GM10248 (cell line): ENCODE data around the gene NUFIP1.

Experiments
- CTCF ChIA-PET: fragments of 300-600 bp; sonication (Branson Sonifier 250); formaldehyde crosslinking; extraction: SDS; loops from one replicate; lab custom pipeline; 2021; ENCODE audit warnings: antibody characterized with exemption; lab: Yijun Ruan, JAX
- POLR2A ChIA-PET: fragments of 350-650 bp; sonication (Branson Sonifier 250); formaldehyde crosslinking; extraction: SDS; loops from one replicate; lab custom pipeline; 2020; ENCODE audit warnings: antibody characterized with exemption; lab: Yijun Ruan, JAX
- DNase-seq: peaks from one replicate; pipeline ENCODE4 v3.0.0; 2012; ENCODE audit errors: extremely low spot score
- TF ChIP-seq, protein P1 (sequence below): IDR thresholded peaks from 2 replicates; pipeline ENCODE4 v1.5.1; 2012; ENCODE audit warnings: mild to moderate bottlenecking, low read depth; ENCODE audit errors: extremely low read depth, missing control alignments, control extremely low read depth

Gene NUFIP1

DNA sequence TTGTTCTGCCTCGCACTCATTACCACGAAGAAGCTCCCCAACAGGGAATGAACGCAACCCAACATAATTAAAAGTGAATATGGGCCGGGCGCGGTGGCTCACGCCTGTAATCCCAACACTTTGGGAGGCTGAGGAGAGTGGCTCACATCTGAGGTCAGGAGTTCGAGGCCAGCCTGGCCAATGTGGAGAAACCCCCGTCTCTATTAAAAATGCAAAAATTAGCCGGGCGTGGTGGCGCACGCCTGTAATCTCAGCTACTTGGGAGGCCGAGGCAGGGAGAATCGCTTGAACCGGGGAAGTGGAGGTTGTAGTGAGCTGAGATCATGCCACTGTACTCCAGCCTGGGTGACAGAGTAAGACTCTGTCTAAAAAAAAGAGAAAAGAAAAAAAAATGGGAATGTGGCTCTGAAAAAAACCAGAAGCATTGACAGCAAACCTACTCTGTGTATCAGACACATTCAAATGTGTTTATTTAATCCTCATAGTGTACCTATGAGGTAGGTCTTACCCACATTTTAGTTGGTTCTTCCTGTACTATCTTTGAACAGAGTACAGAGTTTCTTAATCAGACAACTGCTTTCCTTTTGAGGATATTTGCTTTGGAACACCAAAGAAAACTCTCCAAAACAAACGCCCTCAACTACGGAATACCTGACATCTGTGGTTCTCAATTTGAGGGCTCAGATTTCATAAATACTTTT, 70.0 kb downstream of the NUFIP1 start:
- TF ChIP-seq, protein P1, sequence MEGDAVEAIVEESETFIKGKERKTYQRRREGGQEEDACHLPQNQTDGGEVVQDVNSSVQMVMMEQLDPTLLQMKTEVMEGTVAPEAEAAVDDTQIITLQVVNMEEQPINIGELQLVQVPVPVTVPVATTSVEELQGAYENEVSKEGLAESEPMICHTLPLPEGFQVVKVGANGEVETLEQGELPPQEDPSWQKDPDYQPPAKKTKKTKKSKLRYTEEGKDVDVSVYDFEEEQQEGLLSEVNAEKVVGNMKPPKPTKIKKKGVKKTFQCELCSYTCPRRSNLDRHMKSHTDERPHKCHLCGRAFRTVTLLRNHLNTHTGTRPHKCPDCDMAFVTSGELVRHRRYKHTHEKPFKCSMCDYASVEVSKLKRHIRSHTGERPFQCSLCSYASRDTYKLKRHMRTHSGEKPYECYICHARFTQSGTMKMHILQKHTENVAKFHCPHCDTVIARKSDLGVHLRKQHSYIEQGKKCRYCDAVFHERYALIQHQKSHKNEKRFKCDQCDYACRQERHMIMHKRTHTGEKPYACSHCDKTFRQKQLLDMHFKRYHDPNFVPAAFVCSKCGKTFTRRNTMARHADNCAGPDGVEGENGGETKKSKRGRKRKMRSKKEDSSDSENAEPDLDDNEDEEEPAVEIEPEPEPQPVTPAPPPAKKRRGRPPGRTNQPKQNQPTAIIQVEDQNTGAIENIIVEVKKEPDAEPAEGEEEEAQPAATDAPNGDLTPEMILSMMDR: no peak
- ChIA-PET POLR2A (no interaction called here), CTCF (interaction anchor here (0.8 to 2.4 kb wide), 13 partner anchors 9 to 436 kb away, joined by 3 to 19 read pairs (median 4); partner anchors contain the start of gene TSC22D1)
- DNase-seq: no peak

DNA sequence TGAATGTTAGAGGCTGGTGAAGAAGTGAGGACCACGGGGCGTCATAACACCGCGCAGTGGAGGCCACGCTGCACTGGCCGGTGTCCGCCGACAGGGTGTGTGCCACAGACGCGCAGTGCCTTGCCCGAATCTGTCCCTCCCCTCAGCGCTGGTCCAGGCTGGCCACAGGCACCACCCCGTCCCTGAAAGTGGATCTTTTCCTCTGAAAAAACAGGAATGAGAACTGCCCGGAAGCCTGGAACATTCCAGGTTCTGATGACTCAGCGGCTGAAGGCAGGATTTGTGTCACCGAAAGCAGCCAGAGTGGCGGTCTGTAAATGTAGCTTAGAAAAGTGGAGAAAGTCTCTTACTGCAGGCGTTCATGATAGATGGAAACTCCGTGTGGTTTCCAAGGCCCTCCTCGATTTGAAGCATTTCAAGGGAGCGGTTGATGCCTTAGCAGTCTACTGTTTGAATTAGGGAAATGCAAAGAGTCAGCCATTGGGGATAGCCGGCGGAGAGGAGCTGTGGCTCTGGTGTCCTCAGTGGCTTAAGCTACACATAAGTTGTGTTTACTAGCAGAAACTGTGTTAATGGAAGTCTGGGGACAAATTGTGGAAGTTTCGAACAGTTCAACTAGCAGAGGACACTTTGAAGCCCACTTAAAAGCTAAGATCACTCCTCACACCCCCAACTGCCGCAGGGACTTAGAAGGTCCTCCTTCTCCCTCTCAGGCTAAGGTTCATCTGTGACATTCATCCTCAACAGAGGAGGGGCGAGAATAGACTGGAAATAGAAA, 70.8 kb downstream of the NUFIP1 start:
- CTCF ChIA-PET: interaction anchor here (0.8 to 2.4 kb wide), 13 partner anchors 10 to 435 kb away, joined by 3 to 19 read pairs (median 4); partner anchors contain the start of gene TSC22D1
- POLR2A ChIA-PET: no interaction called here
- TF ChIP-seq, protein P1: peak; percentile 83
- DNase-seq: peak; percentile 81

DNA sequence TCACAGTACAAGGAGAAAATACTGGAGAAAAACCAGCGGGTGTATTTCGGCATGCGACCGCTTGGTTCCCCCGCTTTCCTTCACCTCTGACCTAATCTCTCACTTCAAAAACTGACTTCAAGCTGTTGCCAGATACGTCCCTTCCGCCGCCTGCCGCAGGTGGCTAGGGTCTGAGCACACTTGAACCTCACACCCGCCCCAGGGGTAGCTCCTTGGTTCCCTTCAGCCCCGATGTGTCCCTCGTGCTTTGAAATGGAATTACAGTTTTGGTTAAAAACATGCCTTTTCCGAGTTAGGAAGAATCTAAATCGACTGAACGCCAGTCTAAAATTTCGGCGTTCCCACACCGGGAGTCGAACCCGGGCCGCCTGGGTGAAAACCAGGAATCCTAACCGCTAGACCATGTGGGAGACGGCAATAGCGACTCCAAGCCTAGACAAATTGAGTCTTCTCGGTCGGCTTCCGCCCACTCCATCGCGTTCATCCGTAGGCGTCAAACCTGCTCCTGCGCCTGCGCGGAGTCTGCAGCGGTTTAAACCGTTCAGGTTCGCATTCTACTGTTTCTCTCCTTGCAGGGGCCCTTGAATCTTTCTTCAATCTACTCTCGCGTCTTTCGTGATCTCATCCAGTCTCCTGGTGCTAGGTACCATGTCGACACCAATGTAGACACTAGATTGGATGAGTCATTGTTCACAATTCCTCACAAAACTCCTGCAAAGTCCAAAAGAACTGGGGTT, 71.5 kb downstream of the NUFIP1 start:
- TF ChIP-seq, protein P1: peak; percentile 4
- DNase-seq: peak; percentile 87
- POLR2A ChIA-PET: no interaction called here
- CTCF ChIA-PET: interaction anchor here (0.9 to 2.4 kb wide), 11 partner anchors 11 to 448 kb away, joined by 3 to 19 read pairs (median 5); partner anchors contain the start of gene TSC22D1

DNA sequence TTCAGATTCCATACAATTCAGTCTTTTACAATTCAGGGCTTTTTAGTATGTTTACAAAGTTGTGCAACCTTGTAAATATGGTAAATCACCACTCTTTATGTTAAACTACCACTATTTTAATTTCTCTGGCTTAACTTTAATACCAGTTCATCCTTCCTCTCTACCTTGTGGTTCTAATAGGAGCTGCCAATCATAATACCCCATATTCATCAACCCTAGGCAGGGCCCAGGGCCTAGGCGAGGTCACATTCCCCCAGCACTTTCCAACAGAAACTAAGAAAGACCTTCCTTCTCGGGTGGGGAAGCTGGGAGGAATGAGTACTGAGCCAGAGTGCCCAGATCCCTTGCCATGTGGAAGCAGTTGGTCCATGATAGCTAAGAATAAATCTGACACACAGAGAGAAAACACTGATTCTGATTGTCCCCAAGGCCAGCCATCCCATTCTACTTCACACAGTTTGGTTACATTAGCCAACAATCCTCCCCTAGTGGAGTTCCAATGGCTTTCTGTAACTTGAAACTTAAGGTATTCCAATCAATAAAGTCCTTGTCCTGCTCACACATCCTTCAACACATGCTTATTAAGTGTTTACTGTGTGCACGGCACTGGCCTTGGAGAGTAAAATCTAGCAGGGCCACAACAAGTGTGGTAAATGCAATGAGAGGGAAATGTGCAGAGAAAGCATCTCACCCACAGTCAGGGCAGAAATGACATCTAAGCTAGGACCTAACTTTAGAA, 76.8 kb downstream of the NUFIP1 start:
- CTCF ChIA-PET: interaction anchor here (1.6 kb wide), 1 partner anchor 9 kb away, joined by 4 read pairs; no protein-coding TSS in a partner anchor
- POLR2A ChIA-PET: no interaction called here
- no peak for DNase-seq
- TF ChIP-seq, protein P1: no peak

DNA sequence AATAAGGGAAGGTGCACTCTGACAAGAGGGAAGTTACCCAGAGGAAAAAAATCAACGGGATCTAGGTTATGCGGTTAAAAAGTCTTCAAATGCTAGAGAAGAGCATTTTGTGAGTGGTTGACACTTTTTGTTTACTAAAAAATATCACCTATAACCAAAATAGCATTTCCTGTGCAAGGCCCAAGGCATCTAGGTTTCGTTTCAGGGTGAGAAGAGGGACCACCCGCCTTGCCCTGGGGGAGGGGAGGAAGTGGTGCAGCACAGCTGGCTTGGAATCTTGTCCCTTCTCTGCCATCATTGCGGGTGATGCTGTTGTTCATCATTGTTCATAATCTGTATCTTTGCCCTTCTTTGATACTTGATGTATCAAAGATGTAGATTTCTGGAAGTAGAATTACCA, 80.6 kb downstream of the NUFIP1 start:
- DNase-seq: no peak
- POLR2A ChIA-PET: no interaction called here
- CTCF ChIA-PET: interaction anchor here (1.2 to 1.8 kb wide), 2 partner anchors 11 to 14 kb away, joined by 3 to 4 read pairs; no protein-coding TSS in a partner anchor
- TF ChIP-seq, protein P1: no peak
